ENCODE measurements around the gene GABRR3.

DNA sequence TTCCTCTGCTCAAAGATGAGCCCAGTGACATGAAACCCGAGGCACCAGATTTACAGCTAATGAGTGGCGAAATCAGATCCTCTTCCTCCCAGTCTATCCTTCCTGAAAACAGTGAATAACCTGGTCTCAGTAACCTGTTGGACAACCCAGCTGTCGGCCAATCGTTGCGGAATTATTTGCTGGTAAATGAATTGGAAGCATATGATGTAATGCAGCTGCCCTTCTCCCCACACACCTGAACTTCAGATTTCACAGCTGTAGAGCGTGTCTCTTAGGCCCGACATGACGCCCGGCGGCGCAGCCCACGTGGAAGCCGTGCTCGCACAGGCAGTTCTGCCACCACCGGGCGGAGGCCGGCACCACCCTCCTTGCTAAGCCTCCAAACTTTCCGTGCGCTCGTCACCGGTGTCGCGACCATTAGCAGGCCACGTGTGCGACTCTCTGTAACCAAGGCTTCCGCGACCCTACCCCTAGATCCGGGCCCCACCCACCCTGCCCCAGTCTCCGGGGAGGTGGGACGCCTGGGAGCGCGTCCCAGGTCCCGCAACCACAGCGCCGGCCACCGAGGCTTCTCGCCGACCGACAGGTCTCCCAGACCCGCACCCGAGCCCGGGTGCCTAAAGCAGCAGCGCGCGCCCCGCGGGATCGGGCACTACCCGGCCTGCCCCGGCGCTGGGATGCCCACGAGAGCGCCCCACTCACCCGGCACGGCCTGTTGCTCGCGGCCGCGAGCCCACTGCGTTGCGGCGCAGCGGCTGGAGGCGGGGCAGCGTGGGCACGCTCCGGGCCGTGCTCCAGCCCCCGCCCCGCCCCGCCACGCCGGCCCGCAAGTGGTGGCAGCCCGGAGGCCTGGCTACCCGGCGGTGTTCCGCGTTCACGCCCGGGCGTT lies 63.2 kb downstream of the GABRR3 start, which contains the start of gene RIOX2:
- 0 out of 2 replicates have a peak, but pooled peaks have one; percentile 26 for TF ChIP-seq YY1 (IDR thresholded peaks at IDR 0.05; ENCODE audit: low read depth)
- TF ChIP-seq EZH2phosphoT487 (IDR thresholded peaks at IDR 0.05; ENCODE audit: borderline replicate concordance, low read depth) = no peak
- TF ChIP-seq SIN3A (IDR thresholded peaks at IDR 0.05; ENCODE audit: borderline replicate concordance, low read depth, low read length) = peak; percentile 84; the same call in 1 of the 2 replicates
- TF ChIP-seq, protein P1, sequence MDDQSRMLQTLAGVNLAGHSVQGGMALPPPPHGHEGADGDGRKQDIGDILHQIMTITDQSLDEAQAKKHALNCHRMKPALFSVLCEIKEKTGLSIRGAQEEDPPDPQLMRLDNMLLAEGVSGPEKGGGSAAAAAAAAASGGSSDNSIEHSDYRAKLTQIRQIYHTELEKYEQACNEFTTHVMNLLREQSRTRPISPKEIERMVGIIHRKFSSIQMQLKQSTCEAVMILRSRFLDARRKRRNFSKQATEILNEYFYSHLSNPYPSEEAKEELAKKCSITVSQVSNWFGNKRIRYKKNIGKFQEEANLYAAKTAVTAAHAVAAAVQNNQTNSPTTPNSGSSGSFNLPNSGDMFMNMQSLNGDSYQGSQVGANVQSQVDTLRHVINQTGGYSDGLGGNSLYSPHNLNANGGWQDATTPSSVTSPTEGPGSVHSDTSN (IDR thresholded peaks at IDR 0.05) = no peak
- peak; percentile 24 for TF ChIP-seq CHD2 (IDR thresholded peaks at IDR 0.05; ENCODE audit: low read length, partially characterized antibody)
- TF ChIP-seq, protein P2, sequence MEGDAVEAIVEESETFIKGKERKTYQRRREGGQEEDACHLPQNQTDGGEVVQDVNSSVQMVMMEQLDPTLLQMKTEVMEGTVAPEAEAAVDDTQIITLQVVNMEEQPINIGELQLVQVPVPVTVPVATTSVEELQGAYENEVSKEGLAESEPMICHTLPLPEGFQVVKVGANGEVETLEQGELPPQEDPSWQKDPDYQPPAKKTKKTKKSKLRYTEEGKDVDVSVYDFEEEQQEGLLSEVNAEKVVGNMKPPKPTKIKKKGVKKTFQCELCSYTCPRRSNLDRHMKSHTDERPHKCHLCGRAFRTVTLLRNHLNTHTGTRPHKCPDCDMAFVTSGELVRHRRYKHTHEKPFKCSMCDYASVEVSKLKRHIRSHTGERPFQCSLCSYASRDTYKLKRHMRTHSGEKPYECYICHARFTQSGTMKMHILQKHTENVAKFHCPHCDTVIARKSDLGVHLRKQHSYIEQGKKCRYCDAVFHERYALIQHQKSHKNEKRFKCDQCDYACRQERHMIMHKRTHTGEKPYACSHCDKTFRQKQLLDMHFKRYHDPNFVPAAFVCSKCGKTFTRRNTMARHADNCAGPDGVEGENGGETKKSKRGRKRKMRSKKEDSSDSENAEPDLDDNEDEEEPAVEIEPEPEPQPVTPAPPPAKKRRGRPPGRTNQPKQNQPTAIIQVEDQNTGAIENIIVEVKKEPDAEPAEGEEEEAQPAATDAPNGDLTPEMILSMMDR (IDR thresholded peaks at IDR 0.05) = no peak
- TF ChIP-seq RAD21 (IDR thresholded peaks at IDR 0.05; ENCODE audit: low read length) = no peak
- peak; percentile 55; the same call in 1 of the 2 replicates for TF ChIP-seq TAF1 (IDR thresholded peaks at IDR 0.05; ENCODE audit: borderline replicate concordance, low read depth, low read length)
- no peak for TF ChIP-seq JUND (IDR thresholded peaks at IDR 0.05)
- no peak for TF ChIP-seq FOXJ3 (CRISPR knock-in tag; IDR thresholded peaks at IDR 0.05)
- no peak for TF ChIP-seq NRF1 (IDR thresholded peaks at IDR 0.05; ENCODE audit: low read depth, low read length)
- TF ChIP-seq EP300 (IDR thresholded peaks at IDR 0.05; ENCODE audit: borderline replicate concordance in 1 of 2, low read depth in 1 of 2, low read length in 1 of 2) = peak in 1 of 2 experiments; percentile 6; a peak in 1 of 4 replicates
- TF ChIP-seq, protein P3, sequence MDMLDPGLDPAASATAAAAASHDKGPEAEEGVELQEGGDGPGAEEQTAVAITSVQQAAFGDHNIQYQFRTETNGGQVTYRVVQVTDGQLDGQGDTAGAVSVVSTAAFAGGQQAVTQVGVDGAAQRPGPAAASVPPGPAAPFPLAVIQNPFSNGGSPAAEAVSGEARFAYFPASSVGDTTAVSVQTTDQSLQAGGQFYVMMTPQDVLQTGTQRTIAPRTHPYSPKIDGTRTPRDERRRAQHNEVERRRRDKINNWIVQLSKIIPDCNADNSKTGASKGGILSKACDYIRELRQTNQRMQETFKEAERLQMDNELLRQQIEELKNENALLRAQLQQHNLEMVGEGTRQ (IDR thresholded peaks at IDR 0.05; ENCODE audit: borderline replicate concordance, low read depth, low read length) = no peak
- no peak for TF ChIP-seq FOXM1 (IDR thresholded peaks at IDR 0.05; ENCODE audit: low read depth)
